A549 treated with AZD2906 at 1 μM for 4 hours (cell line): ENCODE results near the gene CAPN15. TPM values are rescaled to one million over a fixed set of nuclear protein-coding genes. Genes with fewer than 3 reads are reported as not detected.

ENCODE experiments used
- total RNA-seq: library from RNA; stranded (reverse); fragments of 200-300 nt; extraction: Qiagen RNA extraction; gene quantifications from 5 replicates; pipeline ENCODE4 v1.2.3, GENCODE V29; 2022

Gene CAPN15
- total RNA-seq = 40.4 to 75.7 TPM (median 67.9 TPM) in 5 replicates

GRCh38 chr16:527015-527903 lies at the start of gene CAPN15:
Gene CAPN15, plus strand, starts transcription at chr16:527712. Its CDS starts 19,127 bp downstream, at chr16:546839.

DNA sequence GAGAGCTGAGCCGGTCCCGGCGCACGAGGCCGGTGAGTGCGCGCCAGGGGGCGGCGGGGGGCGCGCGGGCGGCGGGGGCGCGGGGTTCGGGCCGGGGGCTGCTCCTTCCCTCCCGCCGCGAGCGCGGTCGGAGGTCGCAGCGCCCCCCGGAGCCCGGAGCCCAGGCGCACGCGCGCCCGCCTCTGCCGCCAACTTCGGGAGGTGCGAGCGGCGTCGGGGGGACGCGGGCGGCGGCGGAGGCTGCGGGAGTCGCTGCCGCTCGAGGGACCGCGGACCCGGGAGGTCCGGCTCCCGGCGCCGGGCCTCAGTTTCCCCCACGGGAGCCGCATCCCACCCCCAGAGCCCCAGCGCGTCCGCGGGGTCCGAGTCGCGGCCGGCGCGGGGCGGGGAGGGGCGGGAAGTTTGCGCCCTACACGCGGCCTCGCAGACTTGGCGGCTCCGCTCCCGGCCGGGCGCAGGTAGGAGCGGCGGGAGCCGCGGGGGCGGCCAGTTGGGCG lies 32.7 kb downstream of the CAPN15 start, which contains the start of gene PRR35:
TSS of gene PRR35 (plus strand) at position 191 of the 497 bp plus-strand sequence. CDS start 2,901 bp downstream, outside the sequence.

GRCh38 chr16:566475-567372 lies 39.2 kb downstream of the CAPN15 start, which contains the start of gene NHLRC4:
Gene NHLRC4, plus strand, starts transcription at chr16:567005. Its CDS starts 1,043 bp downstream, at chr16:568048.

DNA sequence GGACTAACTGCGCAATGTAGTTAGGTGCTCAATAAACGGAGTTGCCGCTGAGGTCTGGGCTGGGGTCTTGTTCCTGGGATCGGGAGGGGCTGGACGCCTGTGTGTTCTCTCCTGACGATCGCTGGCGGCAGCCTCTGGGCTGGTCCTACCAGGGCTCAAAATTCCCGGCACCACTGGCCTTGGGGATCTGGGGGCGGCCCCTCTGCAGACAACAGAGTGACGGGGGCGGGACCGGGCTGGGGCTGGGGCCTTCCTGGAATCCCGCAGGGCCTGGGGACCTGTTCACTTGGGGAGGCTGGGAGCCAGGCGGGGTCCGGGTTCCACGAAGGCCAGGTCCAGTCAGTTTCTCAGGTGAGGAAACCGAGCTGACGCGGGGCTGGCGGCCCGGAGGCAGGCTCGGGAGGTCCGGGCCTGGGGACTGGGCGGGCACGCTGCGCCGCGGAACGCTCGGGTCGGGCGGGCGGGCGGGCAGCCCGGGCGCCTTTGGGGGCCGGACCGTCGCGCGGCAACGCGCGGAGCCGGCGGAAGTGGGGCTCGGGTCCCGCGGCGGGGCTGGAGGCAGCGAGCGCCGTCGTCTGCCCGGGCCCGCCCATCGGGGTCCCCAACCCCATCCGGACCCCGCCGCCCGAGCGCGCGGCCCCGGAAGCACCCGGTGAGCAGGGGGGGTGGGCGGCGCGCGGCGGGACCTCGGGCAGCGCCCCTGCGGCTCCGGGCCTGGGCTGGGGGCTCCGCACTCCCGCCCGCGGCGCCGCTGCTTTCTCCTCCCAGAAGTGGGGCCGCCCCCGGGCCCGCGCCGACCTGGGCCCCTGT lies 42.1 kb downstream of the CAPN15 start, which contains the start of gene PIGQ:
TSS of gene PIGQ (plus strand) at position 524 of the 810 bp plus-strand sequence. CDS start 4,107 bp downstream, outside the sequence.

DNA sequence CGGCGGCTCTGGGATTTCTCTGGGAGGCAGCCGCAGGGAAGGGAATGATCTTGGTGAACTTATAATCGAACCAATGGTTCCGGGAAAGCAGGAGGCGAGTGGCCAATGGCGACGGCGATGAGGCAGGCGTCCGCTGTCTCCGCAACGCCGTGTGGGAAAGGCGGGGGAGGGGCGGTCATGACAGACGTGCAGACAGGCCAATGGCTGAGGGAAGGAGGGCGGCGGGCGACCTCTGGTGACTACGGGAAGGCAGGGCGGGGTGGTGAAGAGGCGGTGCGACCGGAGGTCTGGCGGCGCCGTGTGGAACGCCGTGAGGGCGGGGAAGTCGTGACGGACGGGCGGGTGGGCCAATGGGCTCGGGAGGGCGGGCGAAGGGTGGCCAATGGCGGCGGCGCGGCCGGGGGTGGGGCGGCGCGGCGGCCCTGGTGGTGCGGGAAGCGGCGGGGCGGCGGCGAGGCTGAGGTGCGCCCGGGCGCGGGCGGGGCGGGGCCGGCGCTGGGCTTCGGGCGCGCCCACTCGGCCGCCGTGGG lies 62.2 kb downstream of the CAPN15 start, which contains the start of gene RAB40C:
TSS of gene RAB40C (plus strand) at position 409 of the 530 bp plus-strand sequence. CDS start 226 bp downstream, outside the sequence.

Other genes starting within 250 kb of the CAPN15 start
- 2.0 to 3.1 TPM (median 2.7 TPM) in 5 replicates for gene ARHGDIG, start 247.1 kb upstream of the CAPN15 start, total RNA-seq
- gene PDIA2, start 244.5 kb upstream of the CAPN15 start, total RNA-seq = 0.15 to 0.50 TPM (median 0.31 TPM) in 5 replicates
- gene AXIN1, start 175.0 kb upstream of the CAPN15 start, total RNA-seq = 28.7 to 33.3 TPM (median 32.1 TPM) in 5 replicates
- 120 to 138 TPM (median 130 TPM) in 5 replicates for gene MRPL28, start 157.2 kb upstream of the CAPN15 start, total RNA-seq
- 27.1 to 40.0 TPM (median 35.2 TPM) in 5 replicates for gene PGAP6, start 145.7 kb upstream of the CAPN15 start, total RNA-seq
- gene NME4, start 130.5 kb upstream of the CAPN15 start, total RNA-seq = 264 to 457 TPM (median 451 TPM) in 5 replicates
- gene DECR2, start 125.8 kb upstream of the CAPN15 start, total RNA-seq = 21.4 to 30.7 TPM (median 29.9 TPM) in 5 replicates
- 26.2 to 32.4 TPM (median 28.4 TPM) in 5 replicates for gene RAB11FIP3, start 102.1 kb upstream of the CAPN15 start, total RNA-seq
- 0.08 to 0.28 TPM (median 0.26 TPM) in 5 replicates for gene PRR35, start 32.7 kb downstream of the CAPN15 start, total RNA-seq
- 0.18 to 0.30 TPM (median 0.23 TPM) in 5 replicates for gene NHLRC4, start 39.3 kb downstream of the CAPN15 start, total RNA-seq
- 28.4 to 42.0 TPM (median 39.2 TPM) in 5 replicates for gene PIGQ, start 42.3 kb downstream of the CAPN15 start, total RNA-seq
- 14.1 to 20.1 TPM (median 19.5 TPM) in 5 replicates for gene RAB40C, start 62.4 kb downstream of the CAPN15 start, total RNA-seq
- 0.04 to 0.17 TPM (median 0.12 TPM) in 5 replicates for gene WFIKKN1, start 103.3 kb downstream of the CAPN15 start, total RNA-seq
- gene METTL26, start 108.6 kb downstream of the CAPN15 start, total RNA-seq = 79.9 to 151 TPM (median 141 TPM) in 5 replicates
- 18.0 to 45.7 TPM (median 39.2 TPM) in 5 replicates for gene MCRIP2, start 114.1 kb downstream of the CAPN15 start, total RNA-seq
- gene WDR90, start 121.7 kb downstream of the CAPN15 start, total RNA-seq = 13.8 to 27.0 TPM (median 22.9 TPM) in 5 replicates
- 64.8 to 96.0 TPM (median 88.4 TPM) in 5 replicates for gene RHOT2, start 140.4 kb downstream of the CAPN15 start, total RNA-seq
- gene RHBDL1, start 148.0 kb downstream of the CAPN15 start, total RNA-seq = 0.50 to 1.5 TPM (median 1.3 TPM) in 5 replicates
- gene STUB1, start 152.7 kb downstream of the CAPN15 start, total RNA-seq = 84.5 to 130 TPM (median 121 TPM) in 5 replicates
- 67.4 to 83.2 TPM (median 83.1 TPM) in 5 replicates for gene JMJD8, start 156.6 kb downstream of the CAPN15 start, total RNA-seq
- gene WDR24, start 162.7 kb downstream of the CAPN15 start, total RNA-seq = 3.9 to 6.6 TPM (median 6.2 TPM) in 5 replicates
- 15.0 to 21.8 TPM (median 15.8 TPM) in 5 replicates for gene FBXL16, start 178.1 kb downstream of the CAPN15 start, total RNA-seq
- 66.1 to 228 TPM (median 216 TPM) in 5 replicates for gene METRN, start 187.4 kb downstream of the CAPN15 start, total RNA-seq
- gene ANTKMT, start 193.4 kb downstream of the CAPN15 start, total RNA-seq = 28.7 to 63.4 TPM (median 61.2 TPM) in 5 replicates
- gene CCDC78, start 198.7 kb downstream of the CAPN15 start, total RNA-seq = 3.4 to 6.3 TPM (median 5.2 TPM) in 5 replicates
- 17.6 to 20.2 TPM (median 18.6 TPM) in 5 replicates for gene HAGHL, start 199.4 kb downstream of the CAPN15 start, total RNA-seq
- gene CIAO3, start 213.3 kb downstream of the CAPN15 start, total RNA-seq = 22.4 to 33.1 TPM (median 30.0 TPM) in 5 replicates
- gene MSLN, start 233.0 kb downstream of the CAPN15 start, total RNA-seq = 2.9 to 3.7 TPM (median 3.1 TPM) in 5 replicates